Measurements from ENCODE around the gene TRPC6. TPM values are rescaled to one million over a fixed set of nuclear protein-coding genes. Genes with fewer than 3 reads are reported as not detected.
"Not testable (repeated sequence)": the region's sequence is repeated elsewhere in the genome, so short reads cannot be mapped to it uniquely, and the experiment has no call there.

Gene TRPC6
- total RNA-seq, 1 donor from 2014 or later: 0.47 TPM

DNA sequence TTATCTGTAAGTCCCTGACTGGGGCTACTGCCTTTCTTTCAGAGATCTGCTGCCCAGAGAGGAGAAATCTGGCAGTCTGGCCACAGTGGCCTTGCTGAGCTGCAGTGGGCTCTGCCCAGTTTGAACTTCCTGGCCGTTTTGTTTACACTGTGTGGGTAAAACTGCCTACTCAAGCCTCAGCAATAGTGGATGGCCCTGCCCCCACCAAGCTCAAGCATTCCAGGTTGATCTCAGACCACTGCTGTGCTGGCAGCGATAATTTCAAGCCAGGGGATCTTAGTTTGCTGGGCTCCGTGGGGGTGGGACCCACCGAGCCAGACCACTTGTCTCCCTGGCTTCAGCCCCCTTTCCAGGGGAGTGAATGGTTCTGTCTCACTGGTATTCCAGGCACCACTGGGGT lies 117.5 kb downstream of the TRPC6 start:
- Mint-ChIP-seq H3K4me1 (ENCODE audit: low read depth) (peaks cover 16% of the 10 kb centered on the region), H3K9me3 (ENCODE audit: low read depth) (peaks cover 10% of the 10 kb centered on the region), H3K27ac (ENCODE audit: unreplicated experiment) (no peak overlapping the region), H3K4me3 (ENCODE audit: unreplicated experiment) (no peak overlapping the region), H3K36me3 (ENCODE audit: low read depth) (no peaks in the 10 kb centered on the region), H3K27me3 (ENCODE audit: low read depth) (peaks cover 5% of the 10 kb centered on the region)
- no peak for DNase-seq (ENCODE audit: low spot score)
- TF ChIP-seq, protein P1, sequence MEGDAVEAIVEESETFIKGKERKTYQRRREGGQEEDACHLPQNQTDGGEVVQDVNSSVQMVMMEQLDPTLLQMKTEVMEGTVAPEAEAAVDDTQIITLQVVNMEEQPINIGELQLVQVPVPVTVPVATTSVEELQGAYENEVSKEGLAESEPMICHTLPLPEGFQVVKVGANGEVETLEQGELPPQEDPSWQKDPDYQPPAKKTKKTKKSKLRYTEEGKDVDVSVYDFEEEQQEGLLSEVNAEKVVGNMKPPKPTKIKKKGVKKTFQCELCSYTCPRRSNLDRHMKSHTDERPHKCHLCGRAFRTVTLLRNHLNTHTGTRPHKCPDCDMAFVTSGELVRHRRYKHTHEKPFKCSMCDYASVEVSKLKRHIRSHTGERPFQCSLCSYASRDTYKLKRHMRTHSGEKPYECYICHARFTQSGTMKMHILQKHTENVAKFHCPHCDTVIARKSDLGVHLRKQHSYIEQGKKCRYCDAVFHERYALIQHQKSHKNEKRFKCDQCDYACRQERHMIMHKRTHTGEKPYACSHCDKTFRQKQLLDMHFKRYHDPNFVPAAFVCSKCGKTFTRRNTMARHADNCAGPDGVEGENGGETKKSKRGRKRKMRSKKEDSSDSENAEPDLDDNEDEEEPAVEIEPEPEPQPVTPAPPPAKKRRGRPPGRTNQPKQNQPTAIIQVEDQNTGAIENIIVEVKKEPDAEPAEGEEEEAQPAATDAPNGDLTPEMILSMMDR (IDR thresholded peaks at IDR 0.05): no peak

DNA sequence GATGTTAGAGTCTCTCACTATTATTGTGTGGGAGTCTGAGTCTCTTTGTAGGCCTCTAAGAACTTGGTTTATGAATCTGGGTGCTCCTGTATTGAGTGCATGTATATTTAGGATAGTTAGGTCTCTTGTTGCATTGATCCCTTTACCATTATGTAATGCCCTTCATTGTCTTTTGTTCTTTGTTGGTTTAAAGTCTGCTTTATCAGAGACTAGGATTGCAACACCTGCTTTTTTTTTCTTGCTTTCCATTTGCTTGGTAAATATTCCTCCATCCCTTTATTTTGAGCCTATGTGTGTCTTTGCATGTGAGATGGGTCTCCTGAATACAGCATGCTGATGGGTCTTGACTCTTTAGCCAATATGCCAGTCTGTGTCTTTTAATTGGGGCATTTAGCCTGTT lies 119.4 kb downstream of the TRPC6 start:
- not testable (repeated sequence) for H3K27me3 Mint-ChIP-seq (ENCODE audit: low read depth); H3K4me1 Mint-ChIP-seq (ENCODE audit: low read depth); H3K4me3 Mint-ChIP-seq (ENCODE audit: unreplicated experiment); H3K36me3 Mint-ChIP-seq (ENCODE audit: low read depth); DNase-seq (ENCODE audit: low spot score); H3K27ac Mint-ChIP-seq (ENCODE audit: unreplicated experiment); H3K9me3 Mint-ChIP-seq (ENCODE audit: low read depth)

DNA sequence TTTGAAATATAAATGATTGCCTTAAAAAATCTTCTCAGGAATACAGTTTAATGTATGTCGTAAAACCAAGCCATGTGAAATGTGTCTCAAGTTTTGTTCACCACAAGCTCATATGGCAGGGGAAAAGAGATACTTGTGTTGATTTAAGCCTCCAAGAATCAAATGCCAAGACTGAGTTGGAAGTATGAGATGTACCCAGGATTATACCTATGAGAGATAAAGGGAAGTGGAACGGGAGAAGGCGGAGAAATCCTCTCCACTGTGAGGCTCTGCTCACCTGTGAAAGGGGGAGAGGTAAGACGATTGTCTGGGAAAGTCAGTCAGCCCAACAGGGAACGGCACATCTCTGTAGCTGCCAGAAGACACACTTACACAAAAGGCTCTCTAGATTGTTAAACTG lies 124.8 kb downstream of the TRPC6 start:
- TF ChIP-seq, protein P1 (IDR thresholded peaks at IDR 0.05): no peak
- H3K9me3 Mint-ChIP-seq (ENCODE audit: low read depth): peaks cover 13% of the 10 kb centered on the region
- peaks cover 5% of the 10 kb centered on the region for H3K27me3 Mint-ChIP-seq (ENCODE audit: low read depth)
- no peak for DNase-seq (ENCODE audit: low spot score)
- no peak overlapping the region for H3K27ac Mint-ChIP-seq (ENCODE audit: unreplicated experiment)
- H3K4me1 Mint-ChIP-seq (ENCODE audit: low read depth): no peaks in the 10 kb centered on the region
- H3K36me3 Mint-ChIP-seq (ENCODE audit: low read depth): no peaks in the 10 kb centered on the region
- no peak overlapping the region for H3K4me3 Mint-ChIP-seq (ENCODE audit: unreplicated experiment)

DNA sequence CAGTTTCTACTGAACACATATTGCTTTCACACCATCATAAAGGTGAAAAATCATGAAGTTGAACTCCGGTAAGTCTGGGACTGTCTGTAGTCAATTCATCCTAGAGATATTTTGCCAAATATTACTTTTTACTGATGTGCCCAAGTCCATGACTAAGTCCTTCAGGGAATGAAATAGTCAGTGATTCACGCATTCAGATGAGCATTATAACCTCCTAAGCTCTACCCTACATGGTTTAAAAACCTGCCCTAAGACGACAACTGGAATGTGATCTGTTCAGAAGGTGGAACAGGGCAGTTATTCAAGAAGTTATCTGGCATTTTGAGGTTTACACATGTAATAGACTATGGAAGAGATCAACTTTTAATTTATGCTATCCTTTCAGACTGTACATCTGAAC lies 125.6 kb downstream of the TRPC6 start:
- no peak overlapping the region for H3K4me3 Mint-ChIP-seq (ENCODE audit: unreplicated experiment)
- peaks cover 3% of the 10 kb centered on the region for H3K27me3 Mint-ChIP-seq (ENCODE audit: low read depth)
- no peak for DNase-seq (ENCODE audit: low spot score)
- H3K27ac Mint-ChIP-seq (ENCODE audit: unreplicated experiment): no peak overlapping the region
- H3K36me3 Mint-ChIP-seq (ENCODE audit: low read depth): no peaks in the 10 kb centered on the region
- H3K4me1 Mint-ChIP-seq (ENCODE audit: low read depth): peaks cover 6% of the 10 kb centered on the region
- H3K9me3 Mint-ChIP-seq (ENCODE audit: low read depth): peaks cover 13% of the 10 kb centered on the region
- TF ChIP-seq, protein P1 (IDR thresholded peaks at IDR 0.05): no peak

DNA sequence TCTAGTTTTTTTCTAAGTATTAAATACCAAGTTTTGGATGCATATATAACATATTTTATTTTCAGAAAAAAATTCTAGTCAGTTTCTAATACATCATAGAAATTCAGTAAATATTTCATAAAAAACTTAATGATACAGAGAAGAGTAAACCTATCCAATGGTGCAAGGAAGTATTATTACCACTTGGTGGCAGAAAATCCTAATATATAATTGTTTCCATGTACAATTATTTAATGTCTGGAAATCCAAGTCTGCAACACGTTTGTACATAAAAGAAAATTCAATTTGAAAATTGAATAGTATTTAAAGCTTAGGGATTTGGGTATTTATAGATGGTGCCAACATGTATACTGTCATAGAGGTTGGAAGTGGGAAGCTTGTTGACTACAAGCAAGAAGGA lies 127.0 kb downstream of the TRPC6 start:
- TF ChIP-seq, protein P1 (IDR thresholded peaks at IDR 0.05): peak; percentile 90
- no peak overlapping the region for H3K27ac Mint-ChIP-seq (ENCODE audit: unreplicated experiment)
- DNase-seq (ENCODE audit: low spot score): no peak
- no peaks in the 10 kb centered on the region for H3K36me3 Mint-ChIP-seq (ENCODE audit: low read depth)
- peaks cover 6% of the 10 kb centered on the region for H3K4me1 Mint-ChIP-seq (ENCODE audit: low read depth)
- no peak overlapping the region for H3K4me3 Mint-ChIP-seq (ENCODE audit: unreplicated experiment)
- peaks cover 3% of the 10 kb centered on the region for H3K27me3 Mint-ChIP-seq (ENCODE audit: low read depth)
- H3K9me3 Mint-ChIP-seq (ENCODE audit: low read depth): peaks cover 3% of the 10 kb centered on the region

DNA sequence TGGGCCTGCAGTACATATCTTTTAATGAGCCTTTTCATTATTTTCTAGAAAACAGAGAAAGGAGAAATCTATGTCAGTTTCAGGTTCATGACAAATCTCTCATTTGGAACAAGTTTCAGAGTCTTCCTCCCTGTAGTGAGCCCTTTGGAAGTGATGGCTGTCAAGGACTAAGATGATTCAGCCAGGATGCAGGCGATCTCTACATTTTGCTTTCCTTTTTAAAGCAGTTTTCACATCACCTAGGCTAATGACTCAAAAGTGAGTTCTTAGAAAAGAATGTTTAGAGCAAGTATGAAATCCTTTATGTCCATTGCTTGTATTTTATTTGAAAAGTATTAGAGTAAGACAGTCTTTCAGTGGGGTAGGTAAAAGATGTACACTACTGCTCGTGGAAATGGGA lies 130.1 kb downstream of the TRPC6 start:
- H3K36me3 Mint-ChIP-seq (ENCODE audit: low read depth): no peaks in the 10 kb centered on the region

More for the DNA sequence above, 130.1 kb downstream of the TRPC6 start:
- no peak overlapping the region for H3K4me3 Mint-ChIP-seq (ENCODE audit: unreplicated experiment)
- peaks cover 6% of the 10 kb centered on the region for H3K4me1 Mint-ChIP-seq (ENCODE audit: low read depth)
- peaks cover 3% of the 10 kb centered on the region for H3K27me3 Mint-ChIP-seq (ENCODE audit: low read depth)
- no peak overlapping the region for H3K27ac Mint-ChIP-seq (ENCODE audit: unreplicated experiment)
- no peaks in the 10 kb centered on the region for H3K9me3 Mint-ChIP-seq (ENCODE audit: low read depth)
- no peak for DNase-seq (ENCODE audit: low spot score)
- TF ChIP-seq, protein P1 (IDR thresholded peaks at IDR 0.05): no peak
